GM12865 (cell line): ENCODE measurements around the gene GPR158.

ENCODE experiments used
- DNase-seq: peaks from one replicate; pipeline ENCODE4 v3.0.0; 2010; ENCODE audit warnings: low read depth
- H3K4me3 ChIP-seq: 2 replicates; pipeline ENCODE4 v1.5.1; 2011; ENCODE audit warnings: mild to moderate bottlenecking, low read depth, low read length, control low read depth
- CTCF ChIP-seq: IDR thresholded peaks from 2 replicates; pipeline ENCODE4 v1.5.1; 2011; ENCODE audit warnings: low read length, control low read depth, low read depth, inconsistent platforms; ENCODE audit not compliant: insufficient read depth; ENCODE audit errors: missing control alignments

The GPR158 gene

GRCh38 chr10:25177093-25177753 lies 2.4 kb downstream of the GPR158 start:
- no peak overlapping the region for H3K4me3 ChIP-seq
- no peak for TF ChIP-seq CTCF
- DNase-seq = no peak

GRCh38 chr10:25177754-25178135 lies 2.9 kb downstream of the GPR158 start:
- TF ChIP-seq CTCF = no peak
- no peak for DNase-seq
- no peak overlapping the region for H3K4me3 ChIP-seq

GRCh38 chr10:25178411-25178810 lies 3.6 kb downstream of the GPR158 start:
- DNase-seq = no peak
- no peak for TF ChIP-seq CTCF
- H3K4me3 ChIP-seq = no peak overlapping the region

- no peak for DNase-seq
- no peak for TF ChIP-seq CTCF
- no peak overlapping the region for H3K4me3 ChIP-seq
Measured at GRCh38 chr10:25180801-25181200, 6.0 kb downstream of the GPR158 start.

- DNase-seq = no peak
- TF ChIP-seq CTCF = no peak
- H3K4me3 ChIP-seq = no peak overlapping the region
Measured at GRCh38 chr10:25182636-25183035, 7.8 kb downstream of the GPR158 start.

GRCh38 chr10:25191162-25191895 lies 16.5 kb downstream of the GPR158 start:
- no peak for TF ChIP-seq CTCF
- no peak overlapping the region for H3K4me3 ChIP-seq
- DNase-seq = no peak

- H3K4me3 ChIP-seq = no peak overlapping the region
- DNase-seq = no peak
- no peak for TF ChIP-seq CTCF
Measured at GRCh38 chr10:25198151-25198550, 23.4 kb downstream of the GPR158 start.
